HPDE6-E6E7 (cell line): ENCODE results near the gene SERPINE1.
A peak's percentile ranks its signal among the peaks of the same experiment; 100 is the strongest.
"Not testable (repeated sequence)": the region's sequence is repeated elsewhere in the genome, so short reads cannot be mapped to it uniquely, and the experiment has no call there.

Source experiments
- DNase-seq: peaks from one replicate; pipeline ENCODE4 v3.0.0; 2011; ENCODE audit warnings: missing footprints; ENCODE audit errors: extremely low spot score

Gene SERPINE1

DNA sequence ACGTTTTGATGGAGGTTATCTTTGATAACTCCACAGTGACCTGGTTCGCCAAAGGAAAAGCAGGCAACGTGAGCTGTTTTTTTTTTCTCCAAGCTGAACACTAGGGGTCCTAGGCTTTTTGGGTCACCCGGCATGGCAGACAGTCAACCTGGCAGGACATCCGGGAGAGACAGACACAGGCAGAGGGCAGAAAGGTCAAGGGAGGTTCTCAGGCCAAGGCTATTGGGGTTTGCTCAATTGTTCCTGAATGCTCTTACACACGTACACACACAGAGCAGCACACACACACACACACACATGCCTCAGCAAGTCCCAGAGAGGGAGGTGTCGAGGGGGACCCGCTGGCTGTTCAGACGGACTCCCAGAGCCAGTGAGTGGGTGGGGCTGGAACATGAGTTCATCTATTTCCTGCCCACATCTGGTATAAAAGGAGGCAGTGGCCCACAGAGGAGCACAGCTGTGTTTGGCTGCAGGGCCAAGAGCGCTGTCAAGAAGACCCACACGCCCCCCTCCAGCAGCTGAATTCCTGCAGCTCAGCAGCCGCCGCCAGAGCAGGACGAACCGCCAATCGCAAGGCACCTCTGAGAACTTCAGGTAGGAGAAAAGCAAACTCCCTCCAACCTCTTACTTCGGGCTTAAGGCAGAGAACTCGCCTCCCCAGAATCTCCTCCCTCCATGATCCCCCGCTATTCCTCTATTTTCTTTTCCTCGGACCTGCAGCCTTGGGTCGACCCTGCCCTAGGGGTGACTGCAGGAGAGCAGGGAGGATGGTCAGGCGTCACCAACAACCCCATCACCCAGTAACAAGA lies at the start of gene SERPINE1:
Gene SERPINE1 (plus strand): TSS at position 454 of the 809 bp plus-strand sequence. CDS start 1,290 bp downstream, outside the sequence.
- DNase-seq = peak; percentile 99

- DNase-seq = peak; percentile 85
Observed at GRCh38 chr7:101077303-101078086, 49.4 kb upstream of the SERPINE1 start.

GRCh38 chr7:101081432-101081831 lies 45.5 kb upstream of the SERPINE1 start:
- no peak for DNase-seq

GRCh38 chr7:101084865-101085161 lies 42.1 kb upstream of the SERPINE1 start:
- peak; percentile 97 for DNase-seq

DNA sequence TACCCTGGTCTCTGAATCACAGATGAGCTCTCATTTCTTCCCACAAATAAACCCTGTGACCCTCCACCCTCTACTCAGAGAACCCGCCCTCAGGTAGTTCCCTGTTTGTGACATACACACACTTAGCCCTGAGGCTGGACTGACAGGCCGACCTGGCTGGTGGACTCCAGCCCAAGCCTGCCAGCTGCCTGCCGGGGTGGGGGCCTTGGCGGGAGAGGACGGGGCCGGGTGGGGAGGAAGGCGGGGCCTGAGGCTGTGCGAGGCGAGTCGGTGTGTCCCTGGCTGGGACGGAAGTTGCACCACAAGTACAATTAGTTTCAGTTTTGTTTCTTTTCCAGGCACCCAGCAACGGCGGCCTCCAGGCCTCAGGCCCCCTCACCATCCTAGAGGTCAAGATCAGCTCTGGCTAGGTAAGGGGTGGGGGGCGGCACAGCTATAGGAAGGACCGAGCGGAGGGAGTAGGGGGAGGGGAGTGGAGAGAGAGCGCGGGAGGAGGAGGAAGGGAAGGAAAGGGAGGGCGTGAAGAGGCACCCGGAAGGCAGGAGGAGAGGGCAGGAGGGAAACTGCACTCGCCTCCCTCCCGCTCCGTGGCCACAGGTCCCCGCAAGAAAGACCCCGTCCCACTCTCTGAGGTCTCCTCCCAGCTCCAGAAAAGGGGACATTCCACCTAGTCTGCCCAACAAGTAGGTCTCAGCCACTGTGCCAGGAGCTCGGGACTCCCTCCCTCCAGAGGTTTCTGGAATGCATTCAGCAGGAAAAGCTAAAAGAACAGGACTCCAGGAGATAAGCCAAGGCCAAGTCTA lies 41.5 kb upstream of the SERPINE1 start, which contains the start of gene TRIM56:
Gene TRIM56 (plus strand): TSS at position 320 of the 803 bp plus-strand sequence. CDS start 1,832 bp downstream, outside the sequence.
- no peak for DNase-seq

- no peak for DNase-seq
Observed at GRCh38 chr7:101087334-101088068, 39.4 kb upstream of the SERPINE1 start.

DNA sequence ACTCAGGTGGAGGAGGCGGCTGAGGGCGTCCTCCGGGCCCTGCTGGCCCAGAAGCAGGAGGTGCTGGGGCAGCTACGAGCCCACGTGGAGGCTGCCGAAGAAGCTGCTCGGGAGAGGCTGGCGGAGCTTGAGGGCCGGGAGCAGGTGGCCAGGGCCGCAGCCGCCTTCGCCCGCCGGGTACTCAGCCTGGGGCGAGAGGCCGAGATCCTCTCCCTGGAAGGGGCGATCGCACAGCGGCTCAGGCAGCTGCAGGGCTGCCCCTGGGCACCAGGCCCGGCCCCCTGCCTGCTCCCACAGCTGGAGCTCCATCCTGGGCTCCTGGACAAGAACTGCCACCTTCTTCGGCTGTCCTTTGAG lies 38.9 kb upstream of the SERPINE1 start:
- DNase-seq = no peak

GRCh38 chr7:101088858-101089529 lies 37.9 kb upstream of the SERPINE1 start:
- no peak for DNase-seq

- DNase-seq = no peak
Observed at GRCh38 chr7:101089876-101090275, 37.0 kb upstream of the SERPINE1 start.

DNA sequence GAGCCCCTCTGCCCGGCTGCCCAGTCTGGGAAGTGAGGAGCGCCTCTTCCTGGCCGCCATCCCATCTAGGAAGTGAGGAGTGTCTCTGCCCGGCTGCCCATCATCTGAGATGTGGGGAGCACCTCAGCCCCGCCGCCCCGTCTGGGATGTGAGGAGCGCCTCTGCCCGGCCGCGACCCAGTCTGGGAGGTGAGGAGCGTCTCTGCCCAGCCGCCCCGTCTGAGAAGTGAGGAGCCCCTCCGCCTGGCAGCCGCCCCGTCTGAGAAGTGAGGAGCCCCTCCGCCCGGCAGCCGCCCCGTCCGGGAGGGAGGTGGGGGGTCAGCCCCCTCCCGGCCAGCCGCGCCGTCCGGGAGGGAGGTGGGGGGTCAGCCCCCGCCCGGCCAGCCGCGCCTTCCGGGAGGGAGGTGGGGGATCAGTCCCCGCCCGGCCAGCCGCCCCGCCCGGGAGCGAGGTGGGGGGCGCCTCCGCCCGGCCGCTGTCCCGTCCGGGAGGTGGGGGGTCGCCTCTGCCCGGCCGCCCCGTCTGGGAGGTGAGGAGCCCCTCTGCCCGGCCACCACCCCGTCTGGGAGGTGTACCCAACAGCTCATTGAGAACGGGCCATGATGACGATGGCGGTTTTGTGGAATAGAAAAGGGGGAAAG lies 34.5 kb upstream of the SERPINE1 start:
- not testable (repeated sequence) for DNase-seq

DNA sequence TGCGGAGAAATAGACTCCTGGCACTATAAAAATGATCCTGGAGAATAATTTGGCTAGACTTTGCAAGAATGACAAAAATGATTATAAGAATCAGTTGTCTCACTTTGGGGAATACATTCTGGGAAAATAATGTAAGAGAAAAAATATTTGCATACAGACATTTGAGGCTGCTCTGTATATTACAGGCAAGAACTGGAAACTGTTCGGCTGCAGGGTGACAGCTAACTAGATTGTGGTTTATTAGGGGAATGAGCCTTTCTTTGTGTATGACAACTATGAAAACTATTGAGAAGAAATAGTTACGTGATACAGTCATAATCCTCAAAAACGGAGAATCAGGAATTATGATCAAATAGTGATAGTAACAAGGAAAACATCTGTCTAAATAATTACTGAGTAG lies 33.0 kb upstream of the SERPINE1 start:
- DNase-seq = no peak

DNA sequence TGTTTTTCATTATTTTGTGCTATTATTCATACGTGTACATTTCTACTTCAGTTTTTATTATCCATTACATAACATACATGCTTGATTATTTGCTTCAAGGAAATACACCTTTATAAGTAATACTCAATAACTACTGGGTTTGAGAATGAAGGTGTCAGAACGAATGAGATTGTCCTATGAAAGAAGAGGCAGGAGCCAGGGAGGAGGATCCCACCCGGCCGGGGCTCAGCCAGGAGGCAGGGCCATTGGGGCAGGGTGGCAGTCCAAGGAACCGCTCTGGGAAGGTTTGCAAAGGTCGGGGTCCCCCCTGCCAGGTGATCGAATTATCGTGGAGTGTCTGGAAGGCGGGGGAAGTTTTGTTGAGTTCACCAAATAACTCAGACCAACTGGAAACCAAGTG lies 32.5 kb upstream of the SERPINE1 start:
- DNase-seq = no peak

DNA sequence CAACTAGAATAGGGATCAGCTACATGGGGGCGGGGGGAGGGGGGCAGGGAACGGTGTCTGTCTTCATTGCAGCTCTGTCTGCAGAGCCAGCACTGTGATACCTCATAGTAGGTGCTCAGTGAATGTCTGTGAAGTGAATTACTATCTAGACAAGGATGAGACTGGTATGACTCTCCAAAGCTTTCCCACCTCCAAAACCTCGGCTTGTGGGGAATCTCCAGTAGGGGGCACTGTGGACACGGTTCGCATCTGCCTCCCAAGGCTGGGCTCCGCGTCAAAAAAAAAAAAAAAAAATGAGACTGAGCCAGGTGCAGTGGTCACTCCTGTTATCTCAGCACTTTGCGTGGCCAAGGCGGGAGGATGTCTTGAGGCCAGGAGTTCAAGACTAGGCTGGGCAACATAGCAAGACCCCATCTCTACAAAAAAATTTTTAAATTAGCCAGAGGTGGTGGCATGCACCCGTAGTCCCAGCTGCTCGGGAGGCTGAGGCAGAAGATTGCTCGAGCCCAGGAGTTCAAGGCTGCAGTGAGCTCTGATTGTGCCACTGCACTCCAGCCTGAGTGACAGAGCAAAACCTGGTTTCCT lies 32.0 kb upstream of the SERPINE1 start:
- DNase-seq = no peak

DNA sequence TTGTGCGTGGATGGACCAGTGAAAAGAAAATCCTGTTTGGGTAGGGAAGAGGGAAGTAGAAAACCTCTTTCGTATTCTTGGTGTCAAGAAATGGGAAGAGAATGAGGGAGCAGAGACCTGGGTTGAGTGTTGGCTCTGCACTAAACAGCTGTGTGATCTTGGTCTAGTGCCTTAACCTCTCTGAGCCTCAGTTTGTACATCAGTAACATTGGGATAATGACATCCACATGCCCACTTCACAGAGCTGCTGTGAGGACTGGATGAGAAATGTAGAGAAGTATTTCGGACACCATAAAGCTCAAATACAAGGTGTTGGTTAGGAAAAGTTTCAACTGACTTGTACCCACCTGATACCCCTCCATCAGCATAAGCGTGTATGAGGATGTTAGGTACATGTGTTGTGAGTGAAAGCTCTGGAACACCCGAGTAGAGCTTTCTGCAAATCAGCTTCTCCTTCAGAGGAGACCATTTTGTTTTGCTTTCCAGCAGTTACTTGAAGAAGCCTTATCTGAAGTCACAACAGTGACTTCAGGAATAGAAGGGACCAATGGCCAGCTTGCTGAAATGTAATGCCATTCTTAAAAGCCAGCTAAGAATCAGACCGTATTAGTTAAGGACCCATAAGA lies 30.5 kb upstream of the SERPINE1 start:
- no peak for DNase-seq

DNA sequence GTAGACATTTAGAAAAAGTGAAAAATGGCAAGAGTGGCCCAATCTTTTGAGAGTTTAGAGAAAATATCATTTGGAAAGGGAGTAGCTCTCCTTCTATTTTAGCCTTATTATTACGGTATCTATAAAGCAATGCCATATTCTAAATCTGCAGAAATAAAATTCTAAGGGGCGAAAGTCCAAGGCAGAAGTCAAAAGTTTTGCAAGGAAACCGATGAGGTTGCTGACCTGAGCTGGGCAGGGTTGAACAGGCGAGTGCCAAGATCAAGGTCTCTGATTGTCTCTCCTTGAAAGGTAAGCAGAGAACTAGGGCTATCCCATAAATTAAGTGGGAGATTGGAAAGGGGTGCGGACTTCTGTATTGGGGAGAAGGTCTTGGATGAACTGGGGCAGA lies 30.0 kb upstream of the SERPINE1 start:
- DNase-seq = no peak

DNA sequence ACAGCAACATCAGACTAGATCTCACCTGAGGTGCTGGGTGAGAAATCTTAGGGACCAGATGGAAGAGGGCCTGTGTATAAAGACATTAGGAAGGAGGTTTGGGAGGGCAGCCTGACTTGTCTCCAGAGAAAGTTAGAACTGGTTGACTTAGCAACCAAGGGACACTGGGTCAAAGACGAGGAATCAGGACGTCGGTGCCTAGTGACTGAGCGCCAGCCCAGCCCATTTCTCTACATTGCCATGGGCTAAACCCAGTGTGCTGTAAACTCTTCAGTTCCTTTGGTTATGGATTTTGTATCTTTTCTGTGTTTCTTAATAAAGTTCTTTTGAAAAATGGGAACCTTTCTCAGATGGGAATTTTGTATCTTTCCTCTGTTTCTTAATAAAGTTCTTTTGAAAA lies 29.3 kb upstream of the SERPINE1 start:
- no peak for DNase-seq

DNA sequence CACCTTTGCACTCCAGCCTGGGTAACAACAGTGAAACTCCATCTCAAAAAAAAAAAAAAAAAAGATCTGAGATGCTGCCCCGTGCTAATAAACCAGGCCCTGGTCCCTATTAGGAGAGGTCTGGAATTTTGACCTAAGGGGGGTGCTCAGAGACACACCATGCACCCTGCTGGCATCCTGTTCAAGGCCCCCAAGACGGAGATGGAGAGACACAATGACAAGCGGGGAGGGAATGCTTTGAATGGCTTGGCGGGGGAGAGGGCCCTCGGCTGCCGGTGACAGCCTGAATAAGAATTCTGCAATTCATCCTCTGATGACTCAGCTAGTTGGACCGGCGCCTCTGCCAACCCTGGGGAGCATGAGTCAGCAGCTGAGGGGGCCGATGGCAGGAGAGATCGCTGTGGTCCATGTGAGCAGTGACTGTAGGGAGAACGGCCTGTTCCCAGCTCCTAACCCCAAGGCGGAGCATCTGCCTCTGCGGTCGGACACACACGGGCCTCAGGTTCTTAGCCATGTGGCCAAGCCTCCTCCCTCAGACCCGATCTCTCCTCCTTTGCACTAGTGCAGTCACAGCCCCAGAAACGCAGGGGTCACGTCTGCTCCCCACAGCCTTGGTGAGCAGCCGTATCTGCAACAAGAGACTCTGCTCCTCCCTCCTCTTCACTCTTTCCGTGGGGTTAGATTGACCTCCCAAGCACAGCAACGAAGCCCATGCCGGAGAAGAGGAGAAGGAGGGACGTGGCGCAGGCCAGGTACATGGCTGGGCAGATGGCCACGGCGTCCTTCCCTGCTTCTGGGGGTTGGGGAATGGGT lies 26.7 kb upstream of the SERPINE1 start:
- peak; percentile 96 for DNase-seq
